ENCODE data around the gene VDR.

GRCh38 chr12:47849261-47849660, 55.5 kb downstream of the VDR start:
- TF ChIP-seq CTCF (conservative IDR thresholded peaks at IDR 0.05; ENCODE audit: low read length) (no peak), EZH2phosphoT487 (IDR thresholded peaks at IDR 0.05; ENCODE audit: borderline replicate concordance) (no peak)

All from Loucy (cell line).